ENCODE measurements around the gene ZC3H4. TPM values are rescaled to one million over a fixed set of nuclear protein-coding genes. Genes with fewer than 3 reads are reported as not detected.
A peak's percentile ranks its signal among the peaks of the same experiment; 100 is the strongest.

Gene ZC3H4
- total RNA-seq (2011; cell fraction: chromatin; rRNA removed; ENCODE audit: low replicate concordance) = 66.1 and 83.6 TPM in 2 replicates
- total RNA-seq (2011; cell fraction: nucleolus; rRNA removed) = 24.1 and 34.0 TPM in 2 replicates
- 30.9 TPM in 2 replicates for total RNA-seq (2011; cell fraction: nucleoplasm; rRNA removed)
- total RNA-seq (2014; rRNA removed) = 18.3 and 26.0 TPM in 2 replicates
- total RNA-seq (2014; rRNA removed; fragmentation: Illumina TruSeq; extraction: Trizol) = 19.6 and 24.1 TPM in 2 replicates
- 13.2 and 19.1 TPM in 2 replicates for total RNA-seq (2015; rRNA removed; fragmentation: Illumina TruSeq; extraction: Trizol)
- 59.5 and 75.6 TPM in 2 replicates for total RNA-seq (2021)
- polyA plus RNA-seq (2011; rRNA removed) = 4.0 and 5.3 TPM in 2 replicates
- 2.2 and 3.7 TPM in 2 replicates for polyA plus RNA-seq (2011; cell fraction: cytosol; rRNA removed)
- polyA plus RNA-seq (2011; cell fraction: nucleus; rRNA removed) = 14.1 and 22.9 TPM in 2 replicates
- 11.1 and 39.1 TPM in 2 replicates for polyA plus RNA-seq (2012)
- polyA plus RNA-seq (2014; fragmentation: Illumina TruSeq; extraction: Trizol) = 33.5 and 33.7 TPM in 2 replicates
- 1 to 10 TPM; 2.2 to 8.0 TPM for polyA plus RNA-seq (2014; fragmentation: Nextera tagmentation; extraction: Ambion mirVana)
- polyA plus RNA-seq (2014; rRNA removed) = 14.4 and 17.6 TPM in 2 replicates
- polyA minus RNA-seq (2011; rRNA and poly(A)+ RNA removed) = 14.0 and 14.6 TPM in 2 replicates
- polyA minus RNA-seq (2011; cell fraction: cytosol; rRNA and poly(A)+ RNA removed) = 23.3 and 31.7 TPM in 2 replicates
- polyA minus RNA-seq (2011; cell fraction: nucleus; rRNA and poly(A)+ RNA removed) = 7.5 and 15.8 TPM in 2 replicates
- Bru-seq, nascent RNA = percentile 90 among the genes with signal in this experiment
- BruChase-seq, experiment 1, labeled RNA remaining after a 2-hour chase = percentile 90 among the genes with signal in this experiment
- BruChase-seq, experiment 2, labeled RNA remaining after a 6-hour chase = percentile 89 among the genes with signal in this experiment
- long read RNA-seq, experiment 1, partial matches to known transcripts = 1 of 225 reads
- long read RNA-seq, experiment 1, other reads (novel, unspliced or antisense) = 224 of 225 reads
- long read RNA-seq, experiment 2, partial matches to known transcripts = 2 of 14 reads
- long read RNA-seq, experiment 2, other reads (novel, unspliced or antisense) = 12 of 14 reads
- long read RNA-seq, experiment 3, partial matches to known transcripts = 0 of 8 reads
- long read RNA-seq, experiment 3, other reads (novel, unspliced or antisense) = 8 of 8 reads

GRCh38 chr19:47112997-47113849 is at the start of gene ZC3H4:
Gene ZC3H4, minus strand, starts transcription at chr19:47113776. Its CDS starts 1,192 bp downstream, at chr19:47112584.
- Histone ChIP-seq H3K9me3 (replicated peaks; ENCODE audit: control insufficient read depth, insufficient read depth, low read depth, low read length) (no peaks in the 10 kb centered on the region), H3K9me1 (ENCODE audit: control insufficient read depth, insufficient read depth, low read length) (no peaks in the 10 kb centered on the region), H3K4me1 (replicated peaks in 1 of 2; ENCODE audit: control insufficient read depth in 2 of 2, insufficient read depth in 2 of 2, low read length in 2 of 2) (peaks cover 14 to 20% of the 10 kb centered on the region in 2 experiments), H3K4me2 (ENCODE audit: insufficient read depth, low read length) (peak within 1 kb of the TSS; percentile 88), H3K36me3 (ENCODE audit: control insufficient read depth, insufficient read depth, low read length) (peaks cover 22% of the 10 kb centered on the region; the same call in 2 of the 3 replicates), H3K9ac (ENCODE audit: insufficient read depth in 1 of 2, low read depth in 2 of 2, low read length in 2 of 2) (peak within 1 kb of the TSS; percentile 98 to 99), H4K20me1 (replicated peaks; ENCODE audit: control insufficient read depth, insufficient read depth, low read length) (no peaks in the 10 kb centered on the region), H3K79me2 (ENCODE audit: control insufficient read depth, insufficient read depth, low read length) (peaks cover 42% of the 10 kb centered on the region), H2AFZ (ENCODE audit: low read depth, low read length) (peak within 1 kb of the TSS; percentile 81), H3K4me3 (peak within 1 kb of the TSS; percentile 89), H3K27me3 (ENCODE audit: control insufficient read depth in 2 of 2, insufficient read depth in 2 of 2, low read length in 2 of 2) (no peaks in the 10 kb centered on the region), H3K27ac (ENCODE audit: extremely low read depth, low read depth, low read length) (peak within 1 kb of the TSS; percentile 96)
- CTCF ChIA-PET (ENCODE audit: low intra/inter-chr PET ratio) = no interaction called here
- ATAC-seq (peak; percentile 88), FAIRE-seq (peak; percentile 98), DNase-seq (ENCODE audit: extremely low read depth in 1 of 4, low spot score in 3 of 4) (peak; percentile 91 to 99 (median 94))
- intact Hi-C loops (cut with micrococcal nuclease) = loop anchor here (2.0 to 5.0 kb wide), 2 partner anchors 18 to 251 kb away; partner anchors contain the start of genes ARHGAP35 and SAE1
- POLR2A ChIA-PET = interaction anchor here (0.5 to 3.0 kb wide), 31 partner anchors 10 to 488 kb away, joined by 3 to 31 read pairs (median 5); partner anchors contain the start of genes DHX34, SAE1 and SLC1A5
- BruUV-seq (replicated peaks) = no TSS peak
- under 1% methylated on average over 49 of the region's 59 CpGs for WGBS (ENCODE audit: insufficient coverage, low coverage, missing lambda C conversion rate)
- in situ Hi-C loops (cut with MboI) = no loop called here
- no peak for TF ChIP-seq NONO (IDR thresholded peaks at IDR 0.05; ENCODE audit: low read depth in 2 of 2, low read length in 1 of 2)
- TF ChIP-seq, protein P1, sequence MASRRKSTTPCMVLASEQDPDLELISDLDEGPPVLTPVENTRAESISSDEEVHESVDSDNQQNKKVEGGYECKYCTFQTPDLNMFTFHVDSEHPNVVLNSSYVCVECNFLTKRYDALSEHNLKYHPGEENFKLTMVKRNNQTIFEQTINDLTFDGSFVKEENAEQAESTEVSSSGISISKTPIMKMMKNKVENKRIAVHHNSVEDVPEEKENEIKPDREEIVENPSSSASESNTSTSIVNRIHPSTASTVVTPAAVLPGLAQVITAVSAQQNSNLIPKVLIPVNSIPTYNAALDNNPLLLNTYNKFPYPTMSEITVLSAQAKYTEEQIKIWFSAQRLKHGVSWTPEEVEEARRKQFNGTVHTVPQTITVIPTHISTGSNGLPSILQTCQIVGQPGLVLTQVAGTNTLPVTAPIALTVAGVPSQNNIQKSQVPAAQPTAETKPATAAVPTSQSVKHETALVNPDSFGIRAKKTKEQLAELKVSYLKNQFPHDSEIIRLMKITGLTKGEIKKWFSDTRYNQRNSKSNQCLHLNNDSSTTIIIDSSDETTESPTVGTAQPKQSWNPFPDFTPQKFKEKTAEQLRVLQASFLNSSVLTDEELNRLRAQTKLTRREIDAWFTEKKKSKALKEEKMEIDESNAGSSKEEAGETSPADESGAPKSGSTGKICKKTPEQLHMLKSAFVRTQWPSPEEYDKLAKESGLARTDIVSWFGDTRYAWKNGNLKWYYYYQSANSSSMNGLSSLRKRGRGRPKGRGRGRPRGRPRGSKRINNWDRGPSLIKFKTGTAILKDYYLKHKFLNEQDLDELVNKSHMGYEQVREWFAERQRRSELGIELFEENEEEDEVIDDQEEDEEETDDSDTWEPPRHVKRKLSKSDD (conservative IDR thresholded peaks at IDR 0.05; ENCODE audit: low read length) = no peak
- no peak for TF ChIP-seq MCM3 (IDR thresholded peaks at IDR 0.05)
- no peak for TF ChIP-seq MTA2 (IDR thresholded peaks at IDR 0.05; ENCODE audit: low read depth)
- TF ChIP-seq STAT6 (CRISPR knock-in tag; IDR thresholded peaks at IDR 0.05) = no peak
- no peak for TF ChIP-seq TSHZ1 (CRISPR knock-in tag; IDR thresholded peaks at IDR 0.05)
